ENCODE results near the gene ELMO1.

Gene ELMO1

DNA sequence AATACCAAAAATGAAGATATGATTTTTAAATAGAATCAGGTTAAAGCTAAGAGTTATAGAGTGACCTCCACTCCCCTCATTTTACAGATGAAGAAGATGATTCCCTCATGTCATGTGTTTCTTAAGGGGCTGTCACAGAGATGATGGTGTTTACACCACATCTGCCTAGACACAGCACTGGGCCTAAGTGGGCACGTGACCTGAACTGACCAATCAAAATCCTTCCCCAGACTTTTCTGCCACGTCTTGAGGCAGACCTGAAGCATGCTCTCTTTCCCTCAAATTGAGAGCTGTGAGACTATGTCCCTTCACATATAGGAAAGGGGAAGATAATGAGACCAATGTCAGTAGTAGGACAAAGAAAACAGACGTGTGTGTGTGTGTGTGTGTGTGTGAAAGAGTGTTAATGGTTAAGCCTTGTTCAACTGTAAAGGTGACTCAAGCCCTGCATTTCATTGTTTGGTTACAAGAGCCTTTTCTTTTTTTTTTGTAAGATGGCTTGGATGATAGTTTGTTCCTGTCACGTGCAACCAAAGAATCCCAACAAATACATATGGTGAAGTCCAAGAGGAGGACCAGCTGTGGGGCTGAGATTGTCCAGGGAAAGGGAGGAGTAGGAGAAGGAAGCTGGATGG, 551.6 kb downstream of the ELMO1 start:
- DNase-seq = no peak

DNA sequence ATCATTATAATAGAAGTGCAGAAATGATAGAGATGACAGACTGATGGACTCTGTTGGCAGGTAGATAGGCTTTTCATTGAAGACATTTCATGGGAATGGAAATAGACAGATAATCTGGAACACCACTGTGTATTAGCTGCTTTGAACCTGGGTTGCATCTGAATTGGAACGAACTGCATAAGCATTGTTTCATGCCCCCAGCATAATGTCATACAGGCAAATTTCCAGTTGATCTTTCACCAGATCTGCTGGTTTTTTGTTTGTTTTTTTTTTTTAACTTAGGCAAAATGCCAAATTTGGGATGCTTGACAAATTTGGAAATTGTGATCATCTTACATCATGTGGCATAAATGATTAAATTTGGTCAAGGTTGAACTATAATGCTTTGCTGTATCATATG, 552.2 kb downstream of the ELMO1 start:
- no peak for DNase-seq

DNA sequence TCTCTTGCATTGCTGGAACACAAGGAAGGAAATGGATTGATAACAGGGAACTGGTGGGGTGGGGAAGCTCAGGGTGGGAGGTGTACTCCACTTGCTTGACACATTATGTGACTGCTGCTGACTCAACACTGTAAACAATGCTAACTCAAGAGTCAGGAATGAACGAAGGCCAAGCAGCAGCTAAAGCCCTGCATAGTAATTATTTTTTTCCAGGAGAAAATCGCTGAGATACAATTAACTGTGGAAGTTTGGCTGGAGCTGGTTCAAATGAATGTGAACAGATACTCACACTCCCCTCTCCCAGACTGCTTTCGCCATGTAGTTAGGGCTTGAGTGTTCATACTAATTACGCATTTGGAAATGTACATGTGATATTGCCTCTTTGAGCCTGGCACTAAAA, 553.5 kb downstream of the ELMO1 start:
- DNase-seq = no peak

DNA sequence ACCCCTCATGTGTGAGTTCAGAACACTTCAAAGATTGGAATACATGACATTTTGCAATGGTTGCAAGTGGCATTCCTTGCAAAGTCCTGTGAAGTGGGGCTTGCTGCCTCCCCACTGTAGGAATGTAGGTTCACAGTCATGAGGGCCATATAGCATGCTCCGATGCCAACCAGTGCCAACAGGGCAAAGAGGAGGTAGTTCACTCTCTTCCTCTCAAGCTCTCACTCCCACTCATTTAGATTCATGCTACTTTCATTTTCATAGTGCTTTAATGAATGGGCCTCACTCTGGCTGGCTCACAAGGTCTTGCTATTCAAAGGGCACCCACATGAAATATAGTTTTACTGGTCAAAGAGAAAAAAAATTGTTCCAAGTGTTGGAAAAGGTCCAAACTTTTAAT, 554.5 kb downstream of the ELMO1 start:
- peak in 1 of 3 donors; percentile 12 for DNase-seq

DNA sequence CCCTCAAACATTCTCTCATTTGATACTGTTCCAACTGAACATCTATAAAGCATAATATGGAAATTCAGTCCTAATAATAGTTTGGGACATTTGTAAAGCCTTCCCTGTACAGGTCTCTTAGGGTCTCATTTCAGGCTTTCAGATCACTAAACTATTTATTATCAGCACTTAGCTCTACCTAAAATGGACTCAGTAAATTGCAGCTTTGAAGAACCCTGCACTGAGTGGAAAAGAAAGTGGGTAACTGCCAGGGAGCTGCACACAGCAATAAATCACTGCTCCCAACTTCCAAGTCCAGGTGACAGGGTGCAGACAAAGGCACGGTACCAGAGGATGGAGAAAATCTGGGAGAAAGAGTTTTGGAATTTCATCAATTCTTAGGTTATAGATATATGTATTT, 559.5 kb downstream of the ELMO1 start:
- DNase-seq = no peak

DNA sequence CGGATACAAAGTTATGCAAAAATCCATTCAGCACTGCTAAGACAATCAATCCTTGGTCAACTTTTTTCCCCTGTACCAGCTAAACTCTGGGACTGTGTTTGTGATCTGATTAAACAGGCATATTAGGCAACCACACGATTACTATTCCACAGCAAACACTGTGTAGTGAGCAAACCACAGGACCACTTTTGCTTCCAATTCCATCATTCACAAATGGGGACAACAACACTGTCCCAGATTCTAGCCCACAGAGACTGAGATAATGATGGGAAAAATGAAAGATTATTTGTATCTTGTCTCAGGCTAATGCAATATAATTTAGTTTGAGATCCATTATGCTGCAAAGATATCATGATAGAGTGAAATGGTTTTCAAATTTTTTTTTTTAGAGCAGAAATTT, 560.7 kb downstream of the ELMO1 start:
- DNase-seq = no peak

DNA sequence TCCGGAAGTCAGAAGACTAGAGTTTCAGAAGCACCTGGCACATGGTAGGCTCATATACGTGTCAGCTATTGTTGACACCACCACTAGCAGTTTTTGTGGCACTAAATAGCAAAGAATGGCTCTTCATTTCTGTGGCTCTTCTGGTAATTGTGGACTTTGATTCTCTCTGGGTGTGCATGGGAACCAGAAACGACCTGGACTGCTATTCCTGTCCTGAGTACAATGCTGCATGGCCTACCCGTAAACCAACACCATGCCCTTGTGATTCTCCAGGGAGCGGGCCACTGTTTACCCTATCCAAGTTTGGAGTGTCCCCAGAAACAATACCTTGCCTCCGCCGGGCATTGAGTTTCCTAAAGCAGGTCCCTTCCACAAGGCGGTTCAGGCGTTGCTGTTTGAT, 561.4 kb downstream of the ELMO1 start:
- DNase-seq = no peak

DNA sequence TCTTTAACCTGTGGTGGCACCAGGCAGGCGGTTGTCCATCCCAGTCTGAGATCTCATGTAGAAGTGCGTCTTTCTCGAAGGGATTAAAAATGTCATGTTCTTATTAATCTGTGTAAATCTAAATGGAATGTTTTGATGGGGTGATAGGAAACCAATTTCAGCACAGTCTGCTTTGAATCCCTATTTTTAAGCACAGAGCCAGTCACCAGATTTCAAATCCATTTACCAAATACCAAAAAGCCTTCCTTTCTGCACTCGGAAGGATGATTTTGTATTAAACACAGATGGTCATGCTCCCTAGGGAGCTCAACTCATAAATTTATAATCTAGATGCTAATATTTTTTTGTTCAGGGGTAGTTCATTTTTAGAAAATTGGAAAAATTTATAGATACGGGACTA, 563.8 kb downstream of the ELMO1 start:
- no peak for DNase-seq

DNA sequence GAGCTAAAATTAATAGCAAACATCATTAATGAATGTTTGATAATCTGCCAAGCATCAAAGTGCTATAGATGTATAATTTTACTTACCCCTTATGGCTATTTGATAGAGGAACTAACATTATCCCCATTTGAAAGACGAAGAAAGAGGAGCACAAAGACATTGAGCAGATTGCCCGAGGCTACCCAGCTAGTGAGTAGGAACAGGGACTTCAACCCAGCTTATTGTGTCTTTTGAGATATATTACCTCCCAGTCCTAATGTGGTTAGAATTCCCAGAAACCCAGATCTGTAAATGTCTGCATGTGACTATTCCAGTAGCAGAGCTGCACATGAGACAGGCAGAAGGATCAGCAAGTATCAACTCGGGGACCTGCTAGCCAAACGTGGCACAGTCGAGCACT, 564.3 kb downstream of the ELMO1 start:
- no peak for DNase-seq

DNA sequence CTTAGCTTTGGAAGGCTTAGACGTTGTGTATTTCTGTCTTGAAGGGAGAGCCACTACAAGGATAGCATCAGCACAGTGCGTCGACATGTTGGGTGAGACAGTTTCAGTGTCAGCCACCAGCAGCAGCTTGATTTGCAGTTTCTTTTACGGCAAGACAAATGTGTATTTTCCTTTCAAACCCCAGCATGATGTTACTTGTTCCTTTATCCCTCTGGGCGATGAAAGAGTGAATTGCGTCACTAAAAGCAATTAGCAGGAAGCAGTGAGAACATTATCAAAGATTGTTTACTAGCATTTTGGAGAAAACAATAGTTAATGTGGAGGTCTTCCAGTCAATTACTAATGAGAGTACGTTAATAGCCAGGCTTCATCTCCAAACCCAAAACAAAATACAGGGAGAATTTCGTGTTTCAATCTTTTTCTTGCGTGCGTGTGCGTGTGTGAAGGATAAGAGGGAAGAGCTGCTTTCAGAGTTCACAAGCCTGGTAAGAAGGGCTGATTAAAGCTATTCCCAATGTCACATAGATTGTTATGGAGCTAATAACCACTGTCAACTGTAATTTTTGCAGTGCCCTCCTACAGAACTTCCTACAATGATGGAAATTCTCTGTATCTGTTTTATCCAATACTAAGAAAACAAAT, 567.3 kb downstream of the ELMO1 start:
- no peak for DNase-seq

DNA sequence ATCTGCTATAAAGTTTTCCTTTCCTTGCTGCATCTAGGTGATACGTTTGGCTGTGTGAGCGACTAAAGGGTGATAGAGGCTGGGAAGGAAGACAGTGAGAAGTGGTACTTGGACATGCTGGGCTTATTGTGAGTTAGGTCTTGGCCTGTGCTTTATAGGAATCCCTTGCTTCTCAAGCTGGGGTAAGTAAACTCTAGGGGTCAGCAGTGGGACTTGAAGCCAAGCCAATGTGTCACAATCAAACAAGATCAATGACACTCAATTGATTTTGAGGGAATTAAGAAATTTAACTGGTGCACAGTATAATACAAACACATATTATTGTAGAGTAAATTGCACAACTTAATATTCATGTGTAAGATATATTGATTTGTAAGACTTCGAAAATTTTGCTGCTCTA, 568.6 kb downstream of the ELMO1 start:
- DNase-seq = no peak

DNA sequence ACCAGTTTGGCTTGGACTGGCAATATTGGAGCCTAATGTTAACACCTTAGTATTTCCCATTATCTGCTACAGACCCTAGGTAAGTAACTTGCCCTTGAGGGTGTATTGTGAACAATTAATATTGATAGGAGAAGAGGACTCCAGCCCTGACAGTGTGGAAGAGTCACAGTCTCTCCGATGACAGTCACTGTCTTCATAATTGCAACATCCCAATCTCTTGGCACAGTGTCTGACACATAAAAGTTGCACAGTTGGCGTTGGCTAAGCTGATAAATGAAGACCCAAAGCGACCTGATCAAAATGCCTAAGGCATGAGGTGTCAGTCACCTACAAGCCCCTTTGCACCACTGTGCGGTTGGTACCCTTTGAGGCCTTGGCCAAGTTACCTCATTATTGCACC, 569.6 kb downstream of the ELMO1 start:
- DNase-seq = peak in 1 of 3 donors; percentile 11

DNA sequence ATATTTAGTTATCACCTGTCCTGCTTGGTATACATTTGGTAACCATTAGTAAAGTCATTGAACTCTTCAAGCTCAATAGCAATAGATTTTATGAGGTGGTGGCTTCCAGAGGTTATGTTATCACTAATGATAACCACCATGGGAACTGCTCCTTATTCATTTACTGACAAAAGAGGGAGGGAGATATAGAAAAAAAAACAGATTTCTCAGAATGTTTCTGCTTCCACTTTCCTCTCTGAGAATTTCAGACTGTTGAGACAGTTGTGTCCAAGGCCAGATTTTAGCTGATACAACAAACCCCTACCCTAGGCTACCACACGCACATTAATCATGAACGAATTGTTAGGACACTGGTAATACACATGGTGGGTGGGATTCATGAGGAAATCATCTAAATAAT, 570.4 kb downstream of the ELMO1 start:
- no peak for DNase-seq

DNA sequence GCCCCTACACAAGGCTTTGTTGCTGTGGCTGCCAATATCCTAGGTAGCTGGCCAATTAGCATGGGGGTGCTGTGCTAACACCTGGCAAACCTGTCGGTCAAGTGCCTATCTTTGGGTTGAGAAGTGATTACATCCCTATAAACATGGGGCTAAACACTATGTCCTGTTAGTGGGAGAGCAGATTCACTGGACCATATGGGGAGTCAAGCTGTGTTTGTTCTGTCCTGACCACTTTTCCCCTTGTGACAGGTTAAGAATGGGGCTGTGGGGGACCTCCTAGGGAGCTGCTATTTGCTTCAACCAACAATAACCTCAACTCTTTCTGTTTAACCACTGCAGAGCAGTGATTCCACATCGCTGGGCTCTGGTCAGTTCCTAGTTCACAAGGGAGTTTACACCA, 572.9 kb downstream of the ELMO1 start:
- DNase-seq = no peak

DNA sequence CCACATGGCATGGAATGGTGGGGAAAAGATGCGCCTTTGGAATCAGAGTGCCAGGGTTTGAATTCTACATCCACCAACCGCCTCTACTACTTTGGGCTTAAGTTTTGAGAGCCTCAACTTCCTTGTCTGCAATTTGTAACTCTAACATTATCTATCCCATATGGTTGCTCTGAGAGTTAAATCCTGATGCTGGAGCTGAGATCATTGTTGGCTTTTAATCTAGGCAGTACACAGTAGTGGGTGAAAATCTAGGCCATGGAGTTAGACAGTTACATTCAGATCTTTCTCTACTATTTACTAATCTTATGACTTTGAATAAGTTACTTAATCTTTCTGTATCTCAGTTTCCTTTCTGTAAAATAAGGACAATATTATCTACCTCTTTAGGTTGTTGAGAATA, 574.6 kb downstream of the ELMO1 start:
- no peak for DNase-seq

DNA sequence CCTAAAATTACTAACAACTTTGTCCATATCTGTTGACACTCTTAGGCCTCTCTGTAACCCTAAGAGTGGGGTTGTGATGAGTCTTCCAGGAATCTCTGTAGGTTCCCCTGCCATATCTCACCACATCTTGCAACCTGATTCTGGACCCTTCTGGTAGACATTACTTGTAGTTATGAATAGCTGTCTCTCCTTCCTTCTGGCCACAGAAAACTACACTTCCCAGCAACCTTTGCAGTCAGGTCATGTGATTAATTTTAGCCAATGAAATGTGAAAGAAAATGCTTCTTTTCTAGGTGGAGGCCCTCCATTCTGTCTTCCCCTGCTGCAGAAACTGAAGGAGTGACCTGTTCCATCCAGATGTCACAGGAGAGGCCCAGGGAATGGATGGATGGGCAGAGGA, 576.8 kb downstream of the ELMO1 start:
- no peak for DNase-seq

DNA sequence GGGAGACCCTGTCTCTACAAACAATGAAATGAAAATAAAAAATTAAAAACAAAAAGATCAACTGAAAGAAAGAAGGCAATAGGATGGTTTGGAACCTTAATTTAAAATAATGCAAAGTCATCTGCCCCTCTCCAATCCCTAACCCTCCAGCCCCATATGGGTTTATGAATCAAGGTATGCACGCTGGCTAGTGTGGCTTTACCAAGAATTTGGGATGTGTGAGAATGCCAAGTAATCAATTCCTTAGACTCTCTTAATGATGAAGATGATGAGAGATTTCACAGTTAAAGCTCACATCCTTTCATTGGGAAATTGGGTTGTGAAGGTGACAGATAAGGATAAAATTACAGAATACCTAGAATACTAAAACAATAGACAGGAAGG, 577.3 kb downstream of the ELMO1 start:
- DNase-seq = no peak

DNA sequence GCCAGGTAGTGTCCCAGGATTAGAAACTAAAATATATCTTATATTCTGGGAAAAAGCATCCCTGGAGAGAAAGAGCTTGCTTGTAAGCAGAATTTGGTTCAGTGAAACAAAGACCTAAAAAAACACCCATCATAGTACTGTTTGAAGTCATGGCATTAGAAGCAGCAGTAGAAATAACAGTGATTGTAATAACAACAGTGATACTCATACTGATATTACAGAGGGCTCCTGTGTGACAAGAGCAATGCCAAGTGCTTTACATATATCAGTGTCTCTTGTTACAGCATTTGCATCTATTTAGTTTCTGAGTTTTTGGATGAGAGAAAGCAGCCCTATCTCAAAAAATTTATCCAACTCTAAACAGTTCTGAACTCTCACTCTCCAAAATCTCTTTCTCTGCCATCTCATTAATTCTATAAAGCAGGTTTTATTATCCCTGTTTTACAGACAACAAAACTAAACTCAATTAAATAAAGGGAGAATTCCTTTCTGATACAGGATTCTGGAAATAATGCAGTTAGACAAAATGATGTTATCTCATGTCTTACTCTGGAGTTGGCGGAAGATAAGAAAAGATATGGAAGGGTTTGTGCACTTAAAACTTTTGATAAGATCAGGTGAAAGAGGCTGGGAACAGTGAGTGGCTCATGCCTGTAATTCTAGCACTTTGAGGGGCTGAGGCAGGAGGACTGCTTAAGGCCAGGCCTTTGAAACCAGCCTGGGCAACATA, 577.9 kb downstream of the ELMO1 start:
- DNase-seq = no peak

DNA sequence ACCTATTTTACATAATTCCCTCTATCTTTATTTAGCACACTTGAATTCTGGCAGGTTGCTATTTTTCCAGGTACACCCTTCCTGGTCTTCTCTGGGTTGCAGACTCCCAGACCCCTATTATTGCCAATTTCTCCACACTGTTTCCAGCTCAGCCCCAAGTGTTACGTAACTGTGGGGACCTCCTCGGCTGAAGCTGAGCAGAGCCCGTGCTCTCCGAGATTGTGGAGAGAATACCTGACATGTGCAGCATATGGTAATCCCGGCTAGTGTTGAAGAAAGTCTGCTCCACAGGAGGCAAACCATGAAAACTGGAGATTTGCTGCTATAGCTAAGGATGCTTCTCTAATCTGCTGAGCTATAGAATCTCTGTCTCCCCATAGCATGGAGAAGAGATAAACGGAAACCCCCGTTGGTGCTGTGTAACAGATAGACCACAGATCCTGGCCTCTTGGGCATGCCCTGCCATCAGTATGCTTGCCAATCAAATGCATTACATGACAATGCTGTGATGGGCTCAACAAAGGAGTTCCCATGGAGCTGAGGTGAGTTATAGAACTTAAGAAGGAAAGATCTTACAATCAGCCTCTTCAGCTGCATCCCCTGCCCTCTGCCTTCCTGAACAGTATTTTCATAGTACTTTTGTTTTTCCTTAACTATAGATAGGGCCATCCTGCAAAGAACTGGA, 579.8 kb downstream of the ELMO1 start:
- DNase-seq = no peak

DNA sequence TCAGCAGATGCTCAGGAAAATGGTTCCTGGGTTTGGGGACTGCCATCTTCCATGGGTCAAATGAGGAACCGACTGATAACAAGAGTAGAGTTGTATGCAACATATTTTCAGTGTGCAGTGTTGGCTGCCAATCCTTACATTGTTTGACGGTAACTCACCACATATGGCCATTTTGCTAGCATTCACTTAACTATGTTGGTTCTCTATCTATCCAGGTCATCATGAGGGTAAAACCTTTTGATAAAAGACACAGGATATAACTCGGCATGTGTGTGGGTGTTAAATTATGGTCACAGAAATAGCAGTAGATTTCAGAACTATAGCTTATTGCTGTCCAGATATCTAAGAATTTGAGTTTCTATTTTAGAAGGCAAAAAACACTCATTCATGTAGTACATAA, 583.6 kb downstream of the ELMO1 start:
- no peak for DNase-seq

DNA sequence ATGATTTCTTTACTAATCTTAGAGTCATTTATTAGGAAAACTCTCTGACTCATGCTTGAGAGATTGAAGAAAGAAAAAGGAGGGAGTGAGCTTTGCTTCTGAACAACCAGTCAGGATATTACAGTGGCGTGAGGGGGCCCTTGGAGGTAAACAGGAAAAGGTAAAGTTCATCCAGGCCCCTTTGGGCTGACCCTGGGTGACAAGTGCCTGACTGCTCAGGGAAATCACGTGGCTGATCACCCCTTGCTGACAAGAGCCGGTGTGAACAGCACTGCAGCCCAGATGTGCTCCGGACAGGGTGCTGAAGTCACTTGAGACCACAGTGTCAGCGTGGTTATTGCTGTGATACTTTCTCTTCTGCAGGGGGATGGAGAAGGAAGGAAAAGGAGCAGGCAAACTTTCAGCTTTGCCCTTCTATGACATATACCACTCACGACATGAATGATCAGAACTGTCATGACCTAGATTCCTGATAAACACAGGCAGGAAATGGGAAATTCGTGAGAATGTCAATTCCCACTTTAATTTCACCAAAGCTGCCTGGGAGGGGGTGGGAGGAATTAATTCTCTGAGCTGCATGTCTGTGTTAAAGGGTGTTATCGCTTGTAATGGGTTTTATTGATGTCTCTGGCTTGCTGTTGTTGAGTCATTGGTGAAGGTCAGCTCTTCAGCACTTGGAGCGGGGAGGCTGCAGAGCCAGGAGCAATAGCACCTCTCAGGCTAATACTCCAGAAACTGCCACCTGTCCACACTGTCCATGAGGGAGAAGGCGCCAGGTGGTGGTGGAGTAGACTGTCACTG, 584.6 kb downstream of the ELMO1 start:
- DNase-seq = no peak

DNA sequence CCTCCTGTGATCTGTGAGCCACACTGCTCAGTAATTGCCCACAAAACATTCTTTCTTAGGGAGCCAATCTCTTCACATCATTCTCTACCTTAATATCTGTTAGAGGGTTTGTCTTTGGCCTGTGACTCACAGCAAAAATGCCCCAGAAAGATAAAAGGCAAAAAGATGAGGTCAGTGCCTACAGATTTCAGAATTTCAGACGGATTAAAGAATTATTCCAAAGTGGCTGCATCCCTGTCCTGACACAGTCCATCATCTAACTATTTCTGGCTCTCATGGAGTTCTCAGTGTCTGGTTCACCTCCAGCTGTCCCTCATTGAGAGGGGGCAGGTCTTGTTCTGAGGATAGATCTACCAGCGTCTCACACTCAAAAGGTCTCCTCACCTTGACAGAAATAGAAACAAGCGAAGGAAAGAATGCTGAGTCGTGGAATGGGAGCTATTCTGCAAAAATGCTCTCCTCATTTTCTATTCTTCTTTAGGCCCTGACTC, 585.8 kb downstream of the ELMO1 start:
- DNase-seq = no peak

DNA sequence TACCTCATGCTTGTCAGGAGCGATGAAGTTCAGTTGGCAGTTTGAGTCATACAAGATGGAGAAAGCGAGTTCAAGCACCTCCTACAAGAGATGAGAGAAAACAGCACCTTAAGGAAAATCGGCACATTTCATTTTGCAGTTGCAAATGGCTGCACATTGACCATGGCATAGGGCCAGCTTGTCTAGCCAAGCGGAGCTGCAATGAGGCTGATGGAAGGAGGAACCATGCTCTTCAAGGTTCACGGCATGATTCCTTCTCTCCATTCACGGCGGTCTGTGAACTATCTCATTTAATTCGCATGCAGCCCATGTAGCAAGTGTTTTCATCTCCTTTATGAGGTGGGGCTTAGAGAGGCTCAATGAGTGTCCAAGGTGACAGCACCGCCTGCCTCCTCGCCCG, 587.0 kb downstream of the ELMO1 start:
- no peak for DNase-seq
